CD14-positive monocyte (primary cell): ENCODE data around the gene FBXW11. TPM values are rescaled to one million over a fixed set of nuclear protein-coding genes. Genes with fewer than 3 reads are reported as not detected.
"Not testable (repeated sequence)": the region's sequence is repeated elsewhere in the genome, so short reads cannot be mapped to it uniquely, and the experiment has no call there.

Experiments used
- DNase-seq, 3 donors: peaks; one replicate each; pipeline ENCODE4 v3.0.0-alpha.2; 2011 to 2022
- H2AFZ ChIP-seq: 2 replicates; pipeline ENCODE4 v1.6.0; 2012; ENCODE audit warnings: mild to moderate bottlenecking, low read depth, low read length, inconsistent platforms; ENCODE audit not compliant: insufficient read depth, poor library complexity, severe bottlenecking
- H3K27ac ChIP-seq, 2 donors: 1 replicate in 1 of 2; 2 replicates in 1 of 2; pipeline ENCODE4 v1.5.1; 2012 to 2013; ENCODE audit warnings: low read length in 2 of 2, control low read depth in 1 of 2, inconsistent platforms in 1 of 2, low read depth in 1 of 2, mild to moderate bottlenecking in 1 of 2
- H3K27me3 ChIP-seq, 2 donors: one replicate each; pipeline versions ENCODE4 v1.6.0 to v1.6.1; 2011 to 2013; ENCODE audit warnings: low read length in 2 of 2; ENCODE audit not compliant: control insufficient read depth in 2 of 2, insufficient read depth in 2 of 2
- H3K36me3 ChIP-seq, 2 donors: replicated peaks in 1 of 2; 1 replicate in 1 of 2; 2 replicates in 1 of 2; pipeline versions ENCODE4 v1.5.1 to v1.6.1; 2012 to 2013; ENCODE audit warnings: low read length in 2 of 2, control low read depth in 1 of 2, inconsistent platforms in 1 of 2, mild to moderate bottlenecking in 1 of 2; ENCODE audit not compliant: insufficient read depth in 2 of 2, control insufficient read depth in 1 of 2
- H3K4me1 ChIP-seq, 2 donors: 1 replicate in 1 of 2; 2 replicates in 1 of 2; pipeline versions ENCODE4 v1.5.1 to v1.6.1; 2012 to 2013; ENCODE audit warnings: low read length in 2 of 2, control low read depth in 1 of 2, inconsistent platforms in 1 of 2, mild to moderate bottlenecking in 1 of 2, moderate library complexity in 1 of 2; ENCODE audit not compliant: insufficient read depth in 2 of 2, control insufficient read depth in 1 of 2
- H3K4me2 ChIP-seq: replicated peaks from 2 replicates; pipeline ENCODE3; 2012; ENCODE audit warnings: low read length, moderate library complexity, mild to moderate bottlenecking; ENCODE audit not compliant: poor library complexity, severe bottlenecking; ENCODE audit errors: extremely low read depth
- H3K4me3 ChIP-seq, 3 experiments: fragments of 200-600 bp in 1 of 3; sonication (generic) in 1 of 3; replicated peaks in 1 of 3; 1 replicate in 2 of 3; 2 replicates in 1 of 3; pipeline ENCODE4 v1.5.1; 2011 to 2013; ENCODE audit warnings: low read length in 3 of 3, mild to moderate bottlenecking in 3 of 3, control low read depth in 2 of 3, low read depth in 2 of 3, inconsistent platforms in 1 of 3, moderate library complexity in 1 of 3
- H3K79me2 ChIP-seq: 2 replicates; pipeline ENCODE4 v1.6.0; 2012; ENCODE audit warnings: mild to moderate bottlenecking, control low read depth, inconsistent platforms, low read length, moderate library complexity; ENCODE audit not compliant: insufficient read depth
- H3K9ac ChIP-seq: 2 replicates; pipeline ENCODE4 v1.6.0; 2017; ENCODE audit warnings: low read length, mild to moderate bottlenecking; ENCODE audit not compliant: insufficient read depth, poor library complexity, severe bottlenecking
- H3K9me3 ChIP-seq, 2 donors: replicated peaks in 1 of 2; 1 replicate in 1 of 2; 2 replicates in 1 of 2; pipeline versions ENCODE4 v1.5.1 to v1.6.1; 2012 to 2013; ENCODE audit warnings: low read length in 2 of 2, control low read depth in 1 of 2; ENCODE audit not compliant: control insufficient read depth in 1 of 2, insufficient read depth in 1 of 2
- H4K20me1 ChIP-seq: 2 replicates; pipeline ENCODE4 v1.6.0; 2012; ENCODE audit warnings: mild to moderate bottlenecking, low read length, control low read depth, moderate library complexity; ENCODE audit not compliant: insufficient read depth
- H3K27ac Mint-ChIP-seq, 7 donors: one replicate each; pipeline ENCODE4 v1.8.0; 2020; ENCODE audit warnings: mild to moderate bottlenecking in 7 of 7, mixed read lengths in 7 of 7, moderate library complexity in 6 of 7, inconsistent platforms in 2 of 7
- H3K27me3 Mint-ChIP-seq, 3 donors: one replicate each; pipeline ENCODE4 v1.8.0; 2021 to 2022; ENCODE audit warnings: low read depth in 3 of 3, mild to moderate bottlenecking in 3 of 3, mixed read lengths in 3 of 3, moderate library complexity in 3 of 3, inconsistent platforms in 1 of 3
- H3K36me3 Mint-ChIP-seq, 2 donors: one replicate each; pipeline ENCODE4 v1.8.0; 2020; ENCODE audit warnings: mixed read lengths in 2 of 2, inconsistent platforms in 1 of 2, mild to moderate bottlenecking in 1 of 2
- H3K4me1 Mint-ChIP-seq: one replicate; pipeline ENCODE4 v1.8.0; 2020; ENCODE audit warnings: mild to moderate bottlenecking, mixed read lengths
- H3K4me3 Mint-ChIP-seq, 2 donors: one replicate each; pipeline ENCODE4 v1.8.0; 2020; ENCODE audit warnings: mild to moderate bottlenecking in 2 of 2, mixed read lengths in 2 of 2, moderate library complexity in 1 of 2
- H3K9me3 Mint-ChIP-seq, 7 donors: one replicate each; pipeline ENCODE4 v1.8.0; 2020 to 2022; ENCODE audit warnings: mixed read lengths in 7 of 7, mild to moderate bottlenecking in 6 of 7, moderate library complexity in 6 of 7, inconsistent platforms in 2 of 7
- CTCF ChIP-seq: fragments of 200-600 bp; IDR thresholded peaks from one replicate; pipeline ENCODE4 v1.8.0; 2022; ENCODE audit warnings: antibody characterized with exemption, mild to moderate bottlenecking
- WGBS: methylation state at CpG from one replicate; pipeline ENCODE4 v1.1.5; 2013; ENCODE audit warnings: missing lambda C conversion rate; ENCODE audit not compliant: insufficient coverage; 5-methylcytosine and 5-hydroxymethylcytosine counted together
- intact Hi-C, 2 donors: fragments of 100-400 bp; cut with micrococcal nuclease; formaldehyde crosslinking; loops; one replicate each; pipeline versions ENCODE4 v1.15.0 to v1.15.1; 2023
- polyA plus RNA-seq, 3 donors: library from polyadenylated mRNA; depleted of rRNA in 1 of 3; unstranded in 2 of 3; stranded (reverse) in 1 of 3; fragments of 300-500 nt in 2 of 3; fragments of >200 nt in 1 of 3; fragmentation: Illumina TruSeq in 2 of 3; gene quantifications; 1 replicate in 2 of 3; 2 replicates in 1 of 3; pipeline ENCODE4 v1.2.3, GENCODE V29; 2012 to 2021

The FBXW11 gene
- polyA plus RNA-seq, 3 donors: 15.0 to 24.5 (median 18.2) TPM

DNA sequence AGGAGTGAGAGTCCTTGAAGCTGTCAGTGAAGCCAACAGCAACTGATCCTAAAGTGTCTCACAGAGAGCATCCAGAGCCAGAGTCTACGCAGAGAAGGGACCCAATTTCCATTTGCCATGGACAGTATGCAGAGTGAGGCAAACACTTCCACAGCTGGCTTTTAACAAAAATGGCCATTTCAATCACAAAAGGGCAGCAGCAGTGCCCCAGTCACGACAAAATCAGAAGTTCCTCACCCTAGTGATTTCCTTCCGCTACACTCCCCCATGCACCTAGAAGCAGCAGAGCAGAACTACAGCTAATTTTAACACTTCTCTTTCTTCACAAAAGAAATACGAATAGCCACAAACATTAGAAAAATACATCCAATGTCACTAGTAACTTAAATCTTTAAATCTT lies 27.9 kb downstream of the FBXW11 start:
- H3K9me3 Mint-ChIP-seq: peaks cover 12 to 30% (median 24%) of the 10 kb centered on the region in 7 donors
- H2AFZ ChIP-seq: no peak overlapping the region
- peaks cover 14 to 28% of the 10 kb centered on the region in 2 donors for H3K9me3 ChIP-seq
- 64% methylated on average over 3 of the region's 4 CpGs for WGBS
- no peak overlapping the region for H3K9ac ChIP-seq
- H3K27me3 Mint-ChIP-seq: no peaks in the 10 kb centered on the region
- H3K27ac ChIP-seq: no peak overlapping the region
- H3K79me2 ChIP-seq: peaks cover 93% of the 10 kb centered on the region
- peaks cover 0 to 34% of the 10 kb centered on the region in 2 donors for H3K36me3 ChIP-seq
- peaks cover 16 to 31% of the 10 kb centered on the region in 2 donors for H3K36me3 Mint-ChIP-seq
- no peak overlapping the region for H3K4me3 ChIP-seq
- no peaks in the 10 kb centered on the region for H3K27me3 ChIP-seq
- TF ChIP-seq CTCF: no peak
- H3K4me1 ChIP-seq: no peaks in the 10 kb centered on the region
- no peak overlapping the region for H3K4me2 ChIP-seq
- DNase-seq: no peak
- H3K4me3 Mint-ChIP-seq: no peak overlapping the region
- peaks cover 15% of the 10 kb centered on the region for H3K4me1 Mint-ChIP-seq
- peaks cover 82% of the 10 kb centered on the region for H4K20me1 ChIP-seq
- intact Hi-C loops: no loop called here
- H3K27ac Mint-ChIP-seq: peak overlapping the region in 2 of 7 donors; percentile 23 to 45

- DNase-seq: no peak
- H3K27me3 ChIP-seq: no peaks in the 10 kb centered on the region
- H3K9ac ChIP-seq: no peak overlapping the region
- peaks cover 82% of the 10 kb centered on the region for H4K20me1 ChIP-seq
- peaks cover 0 to 5% of the 10 kb centered on the region in 2 donors for H3K4me1 ChIP-seq
- Mint-ChIP-seq H3K27ac (peak overlapping the region in 3 of 7 donors; percentile 4 to 45 (median 23)), H3K9me3 (peaks cover 12 to 30% (median 24%) of the 10 kb centered on the region in 7 donors), H3K4me3 (no peak overlapping the region), H3K27me3 (no peaks in the 10 kb centered on the region), H3K4me1 (peaks cover 20% of the 10 kb centered on the region), H3K36me3 (peaks cover 15 to 27% of the 10 kb centered on the region in 2 donors)
- no peak overlapping the region for H3K27ac ChIP-seq
- H3K9me3 ChIP-seq: peaks cover 14 to 28% of the 10 kb centered on the region in 2 donors
- no peak overlapping the region for H3K4me3 ChIP-seq
- H2AFZ ChIP-seq: no peak overlapping the region
- no peak for TF ChIP-seq CTCF
- intact Hi-C loops: no loop called here
- peaks cover 0 to 30% of the 10 kb centered on the region in 2 donors for H3K36me3 ChIP-seq
- no CpG with 5 or more reads among the region's 1 CpG for WGBS
- H3K79me2 ChIP-seq: peaks cover 93% of the 10 kb centered on the region
- no peak overlapping the region for H3K4me2 ChIP-seq
Measured at GRCh38 chr5:171978016-171978415, 28.4 kb downstream of the FBXW11 start.

DNA sequence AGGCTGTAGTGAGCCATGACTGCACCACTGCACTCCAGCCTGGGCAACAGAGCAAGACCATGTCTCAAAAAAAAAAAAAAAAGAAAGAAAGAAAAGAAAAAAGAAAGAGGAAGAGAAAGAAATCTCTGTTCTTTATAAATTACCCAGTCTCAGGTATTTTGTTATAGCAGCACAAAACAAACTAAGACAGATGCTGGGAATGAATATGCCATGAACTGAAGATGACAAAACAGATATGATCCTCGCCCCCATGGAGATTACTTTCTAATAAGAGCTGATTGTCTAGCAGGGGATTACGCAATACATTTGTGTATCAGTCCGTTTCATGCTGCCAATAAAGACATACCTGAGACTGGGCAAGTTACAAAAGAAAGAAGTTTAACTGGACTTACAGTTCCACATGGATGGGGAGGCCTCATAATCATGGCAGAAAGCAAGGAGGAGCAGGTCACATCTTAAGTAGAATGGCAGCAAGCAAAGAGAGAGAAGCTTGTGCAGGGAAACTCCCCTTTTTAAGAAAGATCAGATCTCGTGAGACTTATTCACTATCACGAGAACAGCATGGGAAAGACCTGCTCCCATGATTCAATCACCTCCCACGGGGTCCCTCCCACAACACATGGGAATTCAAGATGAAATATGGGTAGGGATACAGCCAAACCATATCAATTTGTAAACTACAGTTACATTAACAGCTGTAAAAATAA lies 29.0 kb downstream of the FBXW11 start:
- H3K4me1 ChIP-seq, H3K4me2 ChIP-seq, H3K9ac ChIP-seq, DNase-seq, H3K27me3 ChIP-seq, H3K27ac ChIP-seq, H2AFZ ChIP-seq, H3K4me3 Mint-ChIP-seq, H3K4me3 ChIP-seq, H3K27me3 Mint-ChIP-seq, intact Hi-C loops: not testable (repeated sequence)
- Histone ChIP-seq H3K9me3 (peaks cover 14 to 28% of the 10 kb centered on the region in 2 donors), H3K79me2 (peaks cover 92% of the 10 kb centered on the region), H4K20me1 (peaks cover 82% of the 10 kb centered on the region), H3K36me3 (peaks cover 0 to 24% of the 10 kb centered on the region in 2 donors)
- 74% methylated on average over 3 of the region's 6 CpGs for WGBS
- Mint-ChIP-seq H3K36me3 (peaks cover 9 to 20% of the 10 kb centered on the region in 2 donors), H3K9me3 (peaks cover 12 to 30% (median 22%) of the 10 kb centered on the region in 7 donors), H3K27ac (peak overlapping the region in 2 of 7 donors; percentile 21 to 65), H3K4me1 (peaks cover 23% of the 10 kb centered on the region)
